ENCODE results near the gene ZYG11A. TPM values are rescaled to one million over a fixed set of nuclear protein-coding genes. Genes with fewer than 3 reads are reported as not detected.
A peak's percentile ranks its signal among the peaks of the same experiment; 100 is the strongest.

ZYG11A gene
- total RNA-seq, 8 experiments from 2014 or later = 0.05 to 4.0 (median 1.2) TPM

DNA sequence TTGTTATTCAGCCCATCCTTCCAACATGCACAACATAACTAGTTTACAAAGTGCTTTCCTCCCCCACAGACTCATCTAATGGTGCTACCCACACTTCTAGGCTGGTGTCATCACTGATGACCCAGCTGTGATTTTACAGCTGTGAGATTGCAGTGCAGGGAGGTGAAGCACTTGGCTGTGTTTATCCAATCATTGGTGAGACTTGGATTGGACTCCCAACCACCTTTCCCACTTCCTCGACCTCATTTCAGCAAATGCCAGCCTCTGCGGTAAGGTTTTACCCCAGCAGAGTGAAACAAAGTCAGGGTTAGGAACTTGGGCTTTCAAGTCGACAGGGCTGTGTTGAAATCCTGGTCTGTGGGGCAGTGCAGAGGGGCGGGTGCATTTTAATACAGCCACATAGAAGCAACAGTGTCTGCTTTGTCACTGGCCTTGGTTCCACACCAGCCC, 56.9 kb downstream of the ZYG11A start:
- in situ Hi-C loops (cut with MboI; ENCODE audit: low pct_unique_long_range_greater_than_20kb in 2 of 9, low sequenced_read_pairs in 9 of 9, unreplicated experiment in 9 of 9) = no loop called here
- H3K27ac ChIP-seq = no peak overlapping the region
- ATAC-seq (replicated peaks in 6 of 8) = peak in 3 of 8 experiments; percentile 49 to 81 (median 75)
- WGBS, 10 experiments = 33 to 57% (median 50%) methylated on average over 1 to 4 of the region's 4 CpGs; no CpG with 5 or more reads in 6 of the 10 experiments
- peaks cover 0 to 6% of the 10 kb centered on the region in 2 donors for H3K4me1 ChIP-seq (replicated peaks in 1 of 2)
- H3K4me3 ChIP-seq = no peak overlapping the region

DNA sequence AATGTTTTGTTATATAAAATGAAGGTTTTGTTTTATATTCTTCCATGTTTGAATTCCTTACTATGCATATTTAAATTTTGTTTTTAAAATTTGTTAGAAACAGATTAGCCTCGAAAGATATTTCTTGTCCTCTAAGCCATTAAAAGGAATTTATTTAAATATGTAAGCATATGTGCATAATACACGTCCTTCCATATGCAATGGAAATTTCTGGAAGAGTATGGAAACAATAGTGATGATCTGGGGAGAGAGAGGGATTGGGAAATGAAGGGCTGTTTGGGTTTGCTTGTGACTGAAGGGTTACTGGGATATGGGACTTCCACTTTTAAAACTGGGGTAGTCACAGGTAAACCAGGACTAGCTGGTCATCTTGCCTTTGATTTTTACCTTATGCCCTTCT, 57.8 kb downstream of the ZYG11A start:
- Histone ChIP-seq H3K4me3 (no peak overlapping the region), H3K4me1 (replicated peaks in 1 of 2) (peaks cover 4 to 9% of the 10 kb centered on the region in 2 donors), H3K27ac (no peak overlapping the region)
- ATAC-seq (replicated peaks in 6 of 8) = peak in 3 of 8 experiments; percentile 47 to 84 (median 50)
- in situ Hi-C loops (cut with MboI; ENCODE audit: low pct_unique_long_range_greater_than_20kb in 2 of 9, low sequenced_read_pairs in 9 of 9, unreplicated experiment in 9 of 9) = loop anchor here in 1 of 9 experiments (25.0 kb wide), 1 partner anchor 188 kb away; no protein-coding TSS in a partner anchor
- WGBS, 10 experiments = 0 to 70% (median 43%) methylated on average over 1 to 2 of the region's 2 CpGs; no CpG with 5 or more reads in 1 of the 10 experiments

DNA sequence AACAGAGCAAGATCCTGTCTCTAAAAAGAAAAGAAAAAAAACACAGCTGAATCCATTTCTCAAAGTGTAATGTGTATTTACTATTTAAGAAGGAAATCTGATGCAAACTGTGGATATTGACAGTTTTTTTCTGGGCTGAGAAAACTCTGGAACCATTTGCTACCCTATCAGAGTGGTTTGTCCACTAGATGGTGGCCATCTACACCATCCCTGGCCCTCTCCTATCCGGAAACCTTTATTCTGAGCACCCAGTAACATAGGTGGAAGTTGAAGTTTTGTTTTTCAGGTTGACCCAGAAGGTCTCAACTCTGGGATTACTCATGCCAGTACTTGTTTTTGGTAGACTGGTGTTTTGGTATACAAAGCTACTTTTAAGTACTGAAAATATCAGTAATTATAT, 58.8 kb downstream of the ZYG11A start:
- ATAC-seq (replicated peaks in 6 of 8) = no peak
- peaks cover 4 to 9% of the 10 kb centered on the region in 2 donors for H3K4me1 ChIP-seq (replicated peaks in 1 of 2)
- H3K4me3 ChIP-seq = no peak overlapping the region
- no peak overlapping the region for H3K27ac ChIP-seq
- WGBS, 10 experiments = 0 to 100% (median 71%) methylated on average over 1 of the region's 1 CpG; no CpG with 5 or more reads in 3 of the 10 experiments
- in situ Hi-C loops (cut with MboI; ENCODE audit: low pct_unique_long_range_greater_than_20kb in 2 of 9, low sequenced_read_pairs in 9 of 9, unreplicated experiment in 9 of 9) = loop anchor here in 1 of 9 experiments (25.0 kb wide), 1 partner anchor 189 kb away; no protein-coding TSS in a partner anchor

DNA sequence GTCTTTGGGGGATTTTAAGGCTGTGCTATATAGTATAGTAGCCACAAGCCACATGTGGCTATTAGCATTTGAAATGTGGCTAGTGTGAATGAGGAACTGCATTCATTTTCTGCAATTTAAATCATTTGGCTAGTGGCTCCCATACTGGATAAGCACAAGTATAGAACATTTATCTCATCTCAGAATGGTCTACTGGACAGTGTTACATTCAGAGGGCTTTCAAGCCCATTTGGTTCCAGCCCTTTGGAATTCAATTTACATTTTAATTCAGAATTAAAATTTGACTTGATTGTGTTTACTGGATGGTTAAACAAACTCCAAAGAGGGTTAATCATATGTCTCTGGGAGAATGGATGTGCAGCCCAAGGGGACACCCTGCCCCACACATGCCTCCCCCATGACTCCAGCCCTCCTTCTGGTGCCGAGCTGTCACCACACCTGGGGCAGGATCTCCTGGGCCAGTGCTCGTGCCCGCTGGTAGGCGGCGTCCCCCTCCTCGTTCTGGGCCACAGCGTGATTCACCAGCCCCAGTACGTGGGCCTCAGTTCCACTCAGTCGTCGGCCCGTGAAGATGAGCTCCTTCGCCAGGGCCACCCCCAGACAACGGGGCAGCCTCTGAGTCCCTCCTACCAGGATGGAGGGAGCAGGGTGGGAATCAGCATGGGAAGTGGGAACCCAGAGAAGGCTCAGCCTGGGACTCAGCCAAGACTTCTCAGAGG, 61.8 kb downstream of the ZYG11A start:
- Histone ChIP-seq H3K27ac (no peak overlapping the region), H3K4me1 (replicated peaks in 1 of 2) (peaks cover 4 to 9% of the 10 kb centered on the region in 2 donors), H3K4me3 (no peak overlapping the region)
- in situ Hi-C loops (cut with MboI; ENCODE audit: low pct_unique_long_range_greater_than_20kb in 2 of 9, low sequenced_read_pairs in 9 of 9, unreplicated experiment in 9 of 9) = loop anchor here in 1 of 9 experiments (25.0 kb wide), 1 partner anchor 192 kb away; no protein-coding TSS in a partner anchor
- ATAC-seq (replicated peaks in 6 of 8) = peak in 4 of 8 experiments; percentile 11 to 59 (median 46)
- 80 to 100% (median 87%) methylated on average over 1 to 8 of the region's 13 CpGs; no CpG with 5 or more reads in 6 of the 10 experiments for WGBS, 10 experiments

DNA sequence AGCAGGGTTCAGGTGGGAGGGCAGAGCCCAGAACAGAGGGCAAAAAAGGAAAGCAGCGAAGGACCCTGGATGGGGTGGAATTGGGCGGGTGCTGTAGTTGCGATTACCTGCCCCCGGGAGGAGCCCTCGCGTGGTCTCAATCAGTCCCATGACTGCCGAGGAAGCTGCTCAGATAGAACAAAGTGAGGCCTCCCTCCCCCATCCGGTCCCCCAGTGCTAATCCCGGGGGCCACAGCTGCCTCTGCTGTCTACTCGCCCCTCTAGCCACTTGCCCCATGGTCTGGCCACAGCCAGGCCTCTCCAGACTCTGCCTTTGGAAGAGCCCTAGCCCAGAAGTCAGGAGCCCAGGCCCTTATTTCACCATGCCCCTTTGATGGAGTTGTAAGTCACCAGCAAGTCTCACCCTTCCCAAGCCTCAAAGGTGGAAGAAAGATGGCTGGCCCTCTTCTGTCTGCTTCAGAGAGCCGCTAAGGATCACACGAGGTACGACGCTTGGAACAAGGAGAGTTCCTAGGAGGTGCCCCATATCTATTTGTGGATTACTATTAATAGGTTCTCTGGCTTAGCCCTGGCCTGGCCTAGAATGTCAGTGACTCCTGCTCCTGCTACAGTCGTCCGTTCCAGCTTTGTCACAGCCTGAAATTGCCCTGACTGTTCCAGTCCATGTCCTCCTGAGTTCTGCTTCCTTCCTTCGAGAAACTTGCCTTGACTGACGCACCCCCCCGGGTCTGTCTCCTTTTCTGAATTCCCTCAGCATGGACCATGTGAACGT, 62.6 kb downstream of the ZYG11A start:
- 60 to 95% (median 80%) methylated on average over 3 to 16 of the region's 20 CpGs; no CpG with 5 or more reads in 3 of the 10 experiments for WGBS, 10 experiments
- H3K4me3 ChIP-seq = no peak overlapping the region
- peak in 5 of 8 experiments; percentile 27 to 52 (median 43) for ATAC-seq (replicated peaks in 6 of 8)
- peaks cover 4 to 6% of the 10 kb centered on the region in 2 donors for H3K4me1 ChIP-seq (replicated peaks in 1 of 2)
- H3K27ac ChIP-seq = no peak overlapping the region
- in situ Hi-C loops (cut with MboI; ENCODE audit: low pct_unique_long_range_greater_than_20kb in 2 of 9, low sequenced_read_pairs in 9 of 9, unreplicated experiment in 9 of 9) = loop anchor here in 1 of 9 experiments (25.0 kb wide), 1 partner anchor 193 kb away; no protein-coding TSS in a partner anchor

DNA sequence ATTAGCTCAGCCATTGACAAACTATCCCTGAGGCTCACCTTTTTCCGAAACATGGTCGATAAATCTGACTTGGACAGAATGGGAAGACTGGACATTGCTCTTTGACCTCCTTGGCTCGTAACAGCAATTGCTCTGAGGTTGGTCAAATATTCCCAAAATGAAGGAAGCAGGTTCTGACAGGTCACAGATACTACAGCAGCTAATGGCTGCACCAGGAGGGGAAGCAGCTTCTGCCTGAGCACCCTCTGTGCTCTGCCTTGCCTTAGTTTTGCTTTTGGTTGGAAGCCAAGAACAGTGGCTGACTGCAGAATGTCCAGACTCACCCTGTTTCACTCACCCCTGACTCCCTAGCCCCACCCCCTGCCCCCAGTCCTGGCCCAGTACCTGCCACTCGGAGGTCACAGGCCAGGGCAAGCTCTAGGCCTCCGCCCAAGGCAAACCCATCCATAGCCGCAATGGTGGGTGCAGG, 63.6 kb downstream of the ZYG11A start:
- in situ Hi-C loops (cut with MboI; ENCODE audit: low pct_unique_long_range_greater_than_20kb in 2 of 9, low sequenced_read_pairs in 9 of 9, unreplicated experiment in 9 of 9) = loop anchor here in 1 of 9 experiments (25.0 kb wide), 1 partner anchor 194 kb away; no protein-coding TSS in a partner anchor
- 89 to 100% (median 98%) methylated on average over 1 to 6 of the region's 6 CpGs; no CpG with 5 or more reads in 2 of the 10 experiments for WGBS, 10 experiments
- ATAC-seq (replicated peaks in 6 of 8) = no peak
- H3K4me3 ChIP-seq = no peak overlapping the region
- H3K27ac ChIP-seq = no peak overlapping the region
- peaks cover 3 to 4% of the 10 kb centered on the region in 2 donors for H3K4me1 ChIP-seq (replicated peaks in 1 of 2)

DNA sequence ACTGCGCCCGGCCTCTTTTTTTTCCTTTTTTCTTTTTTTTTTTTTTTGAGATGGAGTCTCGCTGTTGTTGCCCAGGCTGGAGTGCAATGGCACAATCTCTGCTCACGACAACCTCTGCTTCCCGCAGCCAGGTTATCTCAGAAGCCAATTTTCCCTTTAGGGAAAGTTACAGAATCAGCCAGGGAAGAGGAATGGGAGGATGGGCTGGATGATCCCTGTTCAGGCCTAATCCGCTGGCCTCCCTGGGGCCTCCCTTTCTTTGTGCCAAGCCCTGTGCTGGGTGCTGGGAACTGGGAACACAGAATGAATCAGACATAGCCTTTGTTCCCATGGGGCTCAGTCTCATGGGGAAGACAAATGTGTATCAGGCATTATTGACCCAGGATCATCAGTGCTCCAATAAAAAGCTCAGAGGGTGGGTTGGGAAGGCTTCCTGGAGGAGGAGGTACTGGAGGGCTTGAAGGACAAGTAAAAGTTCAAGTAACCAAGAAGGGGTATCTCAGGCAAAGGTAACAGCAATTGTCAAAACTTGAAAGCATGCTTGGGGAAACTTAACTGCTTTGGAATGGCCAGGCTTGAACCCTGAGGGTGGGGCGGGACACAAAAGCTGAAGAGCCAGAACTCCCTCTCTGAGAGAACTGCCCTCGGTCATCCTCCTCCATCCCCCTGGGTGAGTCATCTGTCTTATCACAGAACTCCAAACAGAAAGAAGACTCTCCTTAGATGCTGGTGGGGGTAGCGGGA, 64.7 kb downstream of the ZYG11A start:
- Histone ChIP-seq H3K4me3 (no peak overlapping the region), H3K4me1 (replicated peaks in 1 of 2) (peaks cover 3 to 4% of the 10 kb centered on the region in 2 donors), H3K27ac (peak overlapping the region in 1 of 2 donors; percentile 8)
- peak in 2 of 8 experiments; percentile 34 to 38 for ATAC-seq (replicated peaks in 6 of 8)
- in situ Hi-C loops (cut with MboI; ENCODE audit: low pct_unique_long_range_greater_than_20kb in 2 of 9, low sequenced_read_pairs in 9 of 9, unreplicated experiment in 9 of 9) = loop anchor here in 1 of 9 experiments (25.0 kb wide), 1 partner anchor 195 kb away; no protein-coding TSS in a partner anchor
- WGBS, 10 experiments = 33 to 100% (median 97%) methylated on average over 1 to 7 of the region's 9 CpGs; no CpG with 5 or more reads in 1 of the 10 experiments

DNA sequence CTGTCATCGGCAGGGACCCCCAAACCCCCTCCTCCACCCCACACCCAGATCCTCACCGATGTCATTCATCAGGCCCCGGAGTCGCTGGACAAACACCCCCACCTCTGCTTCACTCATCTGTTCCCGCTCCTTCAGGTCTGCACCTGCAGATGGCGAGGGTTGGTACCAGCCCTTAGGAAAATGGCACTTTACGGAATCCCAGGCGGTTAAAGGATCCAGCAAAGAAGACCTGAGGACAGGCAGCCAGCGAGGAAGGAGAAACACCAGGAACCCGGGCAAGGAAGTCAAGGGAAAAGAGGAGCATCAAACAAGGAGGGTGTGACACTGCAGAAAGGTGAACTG, 65.2 kb downstream of the ZYG11A start:
- no peak for ATAC-seq (replicated peaks in 6 of 8)
- in situ Hi-C loops (cut with MboI; ENCODE audit: low pct_unique_long_range_greater_than_20kb in 2 of 9, low sequenced_read_pairs in 9 of 9, unreplicated experiment in 9 of 9) = loop anchor here in 1 of 9 experiments (25.0 kb wide), 1 partner anchor 195 kb away; no protein-coding TSS in a partner anchor
- no peak overlapping the region for H3K4me3 ChIP-seq
- WGBS, 10 experiments = 60 to 100% (median 98%) methylated on average over 1 to 5 of the region's 10 CpGs; no CpG with 5 or more reads in 4 of the 10 experiments
- H3K4me1 ChIP-seq (replicated peaks in 1 of 2) = peaks cover 3 to 4% of the 10 kb centered on the region in 2 donors
- no peak overlapping the region for H3K27ac ChIP-seq

DNA sequence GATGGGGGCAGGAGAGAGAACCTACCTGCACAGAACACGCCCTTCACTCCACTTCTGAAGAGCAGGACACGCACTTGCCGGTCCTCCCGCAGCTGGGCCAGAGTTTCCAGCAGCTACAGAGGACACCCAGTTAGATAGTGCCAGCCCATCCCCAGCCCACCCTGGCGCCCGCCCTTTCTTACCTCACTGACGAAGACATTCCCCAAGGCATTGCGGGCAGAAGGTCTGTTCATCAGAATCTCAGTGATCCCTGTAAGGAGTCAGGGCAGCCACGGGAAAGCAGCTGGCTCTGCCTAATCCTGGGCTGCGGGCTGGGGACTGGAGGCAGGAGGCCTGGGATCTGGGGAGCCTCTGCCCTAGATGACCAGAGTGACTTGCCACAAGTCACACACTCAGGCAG, 69.0 kb downstream of the ZYG11A start:
- no peak overlapping the region for H3K27ac ChIP-seq
- in situ Hi-C loops (cut with MboI; ENCODE audit: low pct_unique_long_range_greater_than_20kb in 2 of 9, low sequenced_read_pairs in 9 of 9, unreplicated experiment in 9 of 9) = loop anchor here in 1 of 9 experiments (25.0 kb wide), 1 partner anchor 199 kb away; no protein-coding TSS in a partner anchor
- no peak for ATAC-seq (replicated peaks in 6 of 8)

DNA sequence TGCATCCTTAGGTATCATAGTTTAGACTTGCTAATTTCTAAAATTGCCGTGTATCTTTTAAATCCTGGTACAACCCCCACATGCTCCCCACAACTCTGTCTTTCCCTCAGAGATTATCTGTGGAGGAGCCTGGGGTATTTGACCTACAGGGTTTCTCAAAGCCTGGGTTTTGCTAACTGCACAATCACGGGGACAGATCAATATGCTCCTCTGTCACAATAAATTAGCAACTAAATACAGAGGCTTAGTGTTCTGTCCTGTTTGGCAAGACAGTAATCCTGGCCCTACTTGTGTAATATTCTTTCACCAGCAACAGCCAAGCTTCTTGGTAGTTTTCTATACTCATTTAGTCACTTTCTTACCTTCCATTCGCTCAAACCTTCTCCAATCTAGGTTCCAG, 70.5 kb downstream of the ZYG11A start:
- Histone ChIP-seq H3K4me1 (replicated peaks in 1 of 2) (peaks cover 0 to 6% of the 10 kb centered on the region in 2 donors), H3K27ac (no peak overlapping the region), H3K4me3 (no peak overlapping the region)
- in situ Hi-C loops (cut with MboI; ENCODE audit: low pct_unique_long_range_greater_than_20kb in 2 of 9, low sequenced_read_pairs in 9 of 9, unreplicated experiment in 9 of 9) = loop anchor here in 1 of 9 experiments (25.0 kb wide), 1 partner anchor 201 kb away; no protein-coding TSS in a partner anchor
- WGBS, 10 experiments = 60 to 100% (median 83%) methylated on average over 1 to 3 of the region's 3 CpGs; no CpG with 5 or more reads in 1 of the 10 experiments
- ATAC-seq (replicated peaks in 6 of 8) = no peak

More for the DNA sequence above, 69.0 kb downstream of the ZYG11A start:
- H3K4me1 ChIP-seq (replicated peaks in 1 of 2) = peaks cover 0 to 6% of the 10 kb centered on the region in 2 donors
- H3K4me3 ChIP-seq = no peak overlapping the region
- 91 to 100% (median 100%) methylated on average over 2 to 6 of the region's 10 CpGs; no CpG with 5 or more reads in 6 of the 10 experiments for WGBS, 10 experiments

DNA sequence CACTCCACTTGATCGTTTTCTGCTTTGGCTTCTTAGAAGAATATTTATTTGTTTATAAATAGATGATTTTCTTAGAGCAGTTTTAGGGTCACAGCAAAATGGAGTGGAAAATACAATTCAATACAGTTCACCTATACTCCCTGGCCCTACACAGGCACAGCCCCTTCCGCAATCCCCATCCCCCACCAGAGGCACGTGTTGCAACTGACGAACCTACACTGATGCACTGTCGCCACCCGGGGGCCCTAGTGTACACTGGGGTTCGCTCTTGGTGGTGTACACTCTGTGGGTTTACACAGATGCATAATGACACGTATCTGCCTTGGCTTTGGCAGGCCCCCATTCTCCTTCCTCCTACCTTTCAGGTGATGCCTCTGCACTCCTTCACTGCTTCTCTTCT, 71.0 kb downstream of the ZYG11A start:
- Histone ChIP-seq H3K4me1 (replicated peaks in 1 of 2) (peaks cover 0 to 6% of the 10 kb centered on the region in 2 donors), H3K27ac (no peak overlapping the region), H3K4me3 (no peak overlapping the region)
- 59 to 83% (median 70%) methylated on average over 5 to 8 of the region's 8 CpGs; no CpG with 5 or more reads in 4 of the 10 experiments for WGBS, 10 experiments
- in situ Hi-C loops (cut with MboI; ENCODE audit: low pct_unique_long_range_greater_than_20kb in 2 of 9, low sequenced_read_pairs in 9 of 9, unreplicated experiment in 9 of 9) = loop anchor here in 1 of 9 experiments (25.0 kb wide), 1 partner anchor 201 kb away; no protein-coding TSS in a partner anchor
- ATAC-seq (replicated peaks in 6 of 8) = peak in 3 of 8 experiments; percentile 32 to 39 (median 34)

Data from motor neuron (in vitro differentiated cells).